Ishikawa (cell line): ENCODE results near the gene PRDM12.

Experiments used
- CEBPB ChIP-seq: IDR thresholded peaks from 2 replicates; pipeline ENCODE4 v1.6.1; 2012
- CREB1 ChIP-seq: IDR thresholded peaks from 2 replicates; pipeline ENCODE4 v1.6.1; 2012; ENCODE audit warnings: low read depth
- EGR1 ChIP-seq: IDR thresholded peaks from 2 replicates; pipeline ENCODE4 v1.6.1; 2012
- EP300 ChIP-seq: IDR thresholded peaks from 2 replicates; pipeline ENCODE4 v1.6.1; 2012; ENCODE audit warnings: borderline replicate concordance
- FOXM1 ChIP-seq: IDR thresholded peaks from 2 replicates; pipeline ENCODE4 v1.6.1; 2012; ENCODE audit warnings: low read depth, borderline replicate concordance
- MAX ChIP-seq: IDR thresholded peaks from 2 replicates; pipeline ENCODE4 v1.6.1; 2012
- NFIC ChIP-seq: IDR thresholded peaks from 2 replicates; pipeline ENCODE4 v1.6.1; 2012
- RAD21 ChIP-seq: IDR thresholded peaks from 2 replicates; pipeline ENCODE4 v1.6.1; 2012; ENCODE audit warnings: low read depth
- TAF1 ChIP-seq: IDR thresholded peaks from 2 replicates; pipeline ENCODE4 v1.6.1; 2012; ENCODE audit warnings: low read depth, mild to moderate bottlenecking
- TCF12 ChIP-seq: IDR thresholded peaks from 2 replicates; pipeline ENCODE4 v1.6.1; 2012; ENCODE audit warnings: low read depth
- TEAD4 ChIP-seq: IDR thresholded peaks from 2 replicates; pipeline ENCODE4 v1.6.1; 2012
- USF1 ChIP-seq: IDR thresholded peaks from 2 replicates; pipeline ENCODE4 v1.6.1; 2012
- YY1 ChIP-seq: IDR thresholded peaks from 2 replicates; pipeline ENCODE4 v1.6.1; 2012; ENCODE audit warnings: low read depth
- ZBTB7A ChIP-seq: IDR thresholded peaks from 2 replicates; pipeline ENCODE4 v1.6.1; 2012; ENCODE audit warnings: low read depth
- TF ChIP-seq, protein P1 (sequence below): IDR thresholded peaks from 2 replicates; pipeline ENCODE4 v1.6.1; 2012; ENCODE audit warnings: low read depth, mild to moderate bottlenecking

The PRDM12 gene

DNA sequence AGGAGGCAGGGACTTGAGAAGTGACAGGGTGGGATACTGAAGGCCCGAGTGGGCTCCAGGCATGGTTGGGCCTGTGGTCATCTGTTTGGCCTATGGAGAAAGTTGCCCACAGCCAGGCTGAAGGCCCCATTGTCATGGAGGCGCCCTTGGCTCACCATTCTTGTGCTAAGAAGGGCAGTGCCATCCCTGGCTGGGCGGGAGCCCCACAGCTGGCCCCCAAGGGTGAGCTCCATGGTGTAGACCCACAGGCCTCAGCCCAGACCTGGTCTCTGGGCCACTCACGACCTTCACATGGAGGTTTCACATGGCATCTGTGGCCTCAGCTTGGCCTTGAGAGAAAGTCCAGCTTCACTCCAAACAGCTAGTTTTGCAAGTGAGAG is 34.3 kb upstream of the PRDM12 start:
- no peak for TF ChIP-seq TAF1
- TF ChIP-seq NFIC, result no peak
- TF ChIP-seq, protein P1, sequence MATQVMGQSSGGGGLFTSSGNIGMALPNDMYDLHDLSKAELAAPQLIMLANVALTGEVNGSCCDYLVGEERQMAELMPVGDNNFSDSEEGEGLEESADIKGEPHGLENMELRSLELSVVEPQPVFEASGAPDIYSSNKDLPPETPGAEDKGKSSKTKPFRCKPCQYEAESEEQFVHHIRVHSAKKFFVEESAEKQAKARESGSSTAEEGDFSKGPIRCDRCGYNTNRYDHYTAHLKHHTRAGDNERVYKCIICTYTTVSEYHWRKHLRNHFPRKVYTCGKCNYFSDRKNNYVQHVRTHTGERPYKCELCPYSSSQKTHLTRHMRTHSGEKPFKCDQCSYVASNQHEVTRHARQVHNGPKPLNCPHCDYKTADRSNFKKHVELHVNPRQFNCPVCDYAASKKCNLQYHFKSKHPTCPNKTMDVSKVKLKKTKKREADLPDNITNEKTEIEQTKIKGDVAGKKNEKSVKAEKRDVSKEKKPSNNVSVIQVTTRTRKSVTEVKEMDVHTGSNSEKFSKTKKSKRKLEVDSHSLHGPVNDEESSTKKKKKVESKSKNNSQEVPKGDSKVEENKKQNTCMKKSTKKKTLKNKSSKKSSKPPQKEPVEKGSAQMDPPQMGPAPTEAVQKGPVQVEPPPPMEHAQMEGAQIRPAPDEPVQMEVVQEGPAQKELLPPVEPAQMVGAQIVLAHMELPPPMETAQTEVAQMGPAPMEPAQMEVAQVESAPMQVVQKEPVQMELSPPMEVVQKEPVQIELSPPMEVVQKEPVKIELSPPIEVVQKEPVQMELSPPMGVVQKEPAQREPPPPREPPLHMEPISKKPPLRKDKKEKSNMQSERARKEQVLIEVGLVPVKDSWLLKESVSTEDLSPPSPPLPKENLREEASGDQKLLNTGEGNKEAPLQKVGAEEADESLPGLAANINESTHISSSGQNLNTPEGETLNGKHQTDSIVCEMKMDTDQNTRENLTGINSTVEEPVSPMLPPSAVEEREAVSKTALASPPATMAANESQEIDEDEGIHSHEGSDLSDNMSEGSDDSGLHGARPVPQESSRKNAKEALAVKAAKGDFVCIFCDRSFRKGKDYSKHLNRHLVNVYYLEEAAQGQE, result no peak
- TF ChIP-seq YY1, result no peak
- TF ChIP-seq TEAD4, result no peak
- TF ChIP-seq TCF12, result no peak
- TF ChIP-seq MAX, result no peak
- no peak for TF ChIP-seq EGR1
- TF ChIP-seq USF1, result no peak
- no peak for TF ChIP-seq ZBTB7A
- no peak for TF ChIP-seq CREB1
- TF ChIP-seq FOXM1, result no peak
- no peak for TF ChIP-seq RAD21
- no peak for TF ChIP-seq CEBPB
- TF ChIP-seq EP300, result no peak

- TF ChIP-seq FOXM1, result no peak
- TF ChIP-seq, protein P1, result no peak
- TF ChIP-seq TAF1, result no peak
- TF ChIP-seq USF1, result no peak
- TF ChIP-seq EGR1, result no peak
These were observed 33.7 kb upstream of the PRDM12 start for GRCh38 chr9:130630506-130631330.

DNA sequence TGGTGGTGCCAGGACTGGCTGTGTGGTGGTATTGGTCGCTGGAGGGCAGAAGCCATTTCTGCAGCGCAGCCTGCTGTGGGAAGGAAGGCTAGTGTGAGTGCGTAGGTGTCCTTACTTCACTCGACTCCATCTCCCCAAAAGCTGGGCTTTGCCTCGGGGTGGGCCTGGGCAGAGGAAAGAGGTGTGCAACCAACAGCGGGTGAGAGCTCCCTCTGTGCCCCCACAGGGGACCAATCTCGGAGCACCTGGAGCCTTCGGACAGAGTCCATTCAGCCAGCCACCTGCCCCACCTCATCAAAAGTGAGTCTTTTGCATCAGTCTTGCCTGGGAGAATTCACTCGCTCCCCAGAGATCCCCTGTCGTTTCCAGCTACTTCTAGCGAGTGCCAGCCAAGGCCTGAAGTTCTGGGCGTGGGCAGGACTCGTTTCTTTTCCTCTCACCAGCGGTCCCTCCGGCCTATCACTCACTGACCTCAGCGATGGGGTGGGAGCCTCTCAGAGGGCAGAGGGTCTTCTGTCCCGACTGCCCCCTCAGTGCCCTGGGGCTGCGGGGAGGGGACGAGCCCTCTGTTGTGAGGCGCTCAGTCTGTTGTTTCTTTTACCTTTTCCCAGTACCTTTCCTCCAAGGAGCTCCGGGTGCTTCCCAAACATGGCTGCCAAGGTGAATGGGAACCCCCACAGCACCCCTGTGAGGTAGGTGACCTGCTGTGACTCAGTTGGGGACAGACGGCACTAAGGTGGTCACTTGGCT is 32.9 kb upstream of the PRDM12 start:
- no peak for TF ChIP-seq TAF1
- no peak for TF ChIP-seq FOXM1
- TF ChIP-seq NFIC, result no peak
- TF ChIP-seq EP300, result no peak
- TF ChIP-seq YY1, result no peak
- TF ChIP-seq, protein P1, result no peak
- no peak for TF ChIP-seq CREB1
- no peak for TF ChIP-seq EGR1
- no peak for TF ChIP-seq TCF12
- no peak for TF ChIP-seq USF1
- TF ChIP-seq TEAD4, result no peak
- no peak for TF ChIP-seq ZBTB7A
- TF ChIP-seq CEBPB, result no peak
- no peak for TF ChIP-seq MAX
- TF ChIP-seq RAD21, result no peak
